ENCODE measurements around the gene ZHX3. TPM values are rescaled to one million over a fixed set of nuclear protein-coding genes. Genes with fewer than 3 reads are reported as not detected.
"Not testable (repeated sequence)": the region's sequence is repeated elsewhere in the genome, so short reads cannot be mapped to it uniquely, and the experiment has no call there.

The ZHX3 gene
- total RNA-seq, 1 experiment from 2014 or later = 22.1 TPM

- no peak for DNase-seq (ENCODE audit: low read depth)
Measured at GRCh38 chr20:41259309-41259708, 58.2 kb downstream of the ZHX3 start.

GRCh38 chr20:41258474-41258873 lies 59.1 kb downstream of the ZHX3 start:
- no peak for DNase-seq (ENCODE audit: low read depth)

- no peak for DNase-seq (ENCODE audit: low read depth)
Measured at GRCh38 chr20:41256516-41256915, 61.0 kb downstream of the ZHX3 start.

GRCh38 chr20:41255655-41256054 lies 61.9 kb downstream of the ZHX3 start:
- no peak for DNase-seq (ENCODE audit: low read depth)

- DNase-seq (ENCODE audit: low read depth) = peak; percentile 88
Measured at GRCh38 chr20:41249411-41250281, 67.9 kb downstream of the ZHX3 start.

- no peak for DNase-seq (ENCODE audit: low read depth)
Measured at GRCh38 chr20:41248368-41249024, 69.0 kb downstream of the ZHX3 start.

- no peak for DNase-seq (ENCODE audit: low read depth)
Measured at GRCh38 chr20:41247523-41248367, 69.8 kb downstream of the ZHX3 start.

- DNase-seq (ENCODE audit: low read depth) = peak; percentile 28
Measured at GRCh38 chr20:41245086-41245707, 72.3 kb downstream of the ZHX3 start.

GRCh38 chr20:41242807-41243206 lies 74.7 kb downstream of the ZHX3 start:
- DNase-seq (ENCODE audit: low read depth) = no peak

- no peak for DNase-seq (ENCODE audit: low read depth)
Measured at GRCh38 chr20:41242352-41242751, 75.2 kb downstream of the ZHX3 start.

GRCh38 chr20:41237233-41237632 lies 80.3 kb downstream of the ZHX3 start:
- not testable (repeated sequence) for DNase-seq (ENCODE audit: low read depth)

GRCh38 chr20:41236818-41237217 lies 80.7 kb downstream of the ZHX3 start:
- DNase-seq (ENCODE audit: low read depth) = not testable (repeated sequence)

GRCh38 chr20:41234546-41234945 lies 83.0 kb downstream of the ZHX3 start:
- DNase-seq (ENCODE audit: low read depth) = no peak

GRCh38 chr20:41234041-41234440 lies 83.5 kb downstream of the ZHX3 start:
- no peak for DNase-seq (ENCODE audit: low read depth)

GRCh38 chr20:41232973-41233926 lies 84.3 kb downstream of the ZHX3 start:
- peak; percentile 95 for DNase-seq (ENCODE audit: low read depth)

- no peak for DNase-seq (ENCODE audit: low read depth)
Measured at GRCh38 chr20:41231136-41231535, 86.4 kb downstream of the ZHX3 start.

GRCh38 chr20:41230136-41230535 lies 87.4 kb downstream of the ZHX3 start:
- no peak for DNase-seq (ENCODE audit: low read depth)

- no peak for DNase-seq (ENCODE audit: low read depth)
Measured at GRCh38 chr20:41229259-41229658, 88.3 kb downstream of the ZHX3 start.

- DNase-seq (ENCODE audit: low read depth) = no peak
Measured at GRCh38 chr20:41228858-41229257, 88.7 kb downstream of the ZHX3 start.

GRCh38 chr20:41226426-41226825 lies 91.1 kb downstream of the ZHX3 start:
- no peak for DNase-seq (ENCODE audit: low read depth)

- DNase-seq (ENCODE audit: low read depth) = no peak
Measured at GRCh38 chr20:41225091-41225490, 92.4 kb downstream of the ZHX3 start.
